Mucosa of stomach (tissue), 1 donor: ENCODE data around the gene TMEM271.

Experiments
- H3K27me3 ChIP-seq: one replicate; pipeline ENCODE4 v1.7.0; 2013; ENCODE audit warnings: mild to moderate bottlenecking, low read length; ENCODE audit not compliant: control insufficient read depth, insufficient read depth
- H3K36me3 ChIP-seq: one replicate; pipeline ENCODE4 v1.7.0; 2013; ENCODE audit warnings: low read length; ENCODE audit not compliant: control insufficient read depth, insufficient read depth
- H3K4me1 ChIP-seq: one replicate; pipeline ENCODE4 v1.7.0; 2013; ENCODE audit warnings: mild to moderate bottlenecking, low read length; ENCODE audit not compliant: control insufficient read depth, insufficient read depth
- H3K4me3 ChIP-seq: one replicate; pipeline ENCODE4 v1.7.0; 2013; ENCODE audit warnings: low read length
- H3K9ac ChIP-seq: one replicate; pipeline ENCODE4 v1.7.0; 2013; ENCODE audit warnings: mild to moderate bottlenecking, low read length, moderate library complexity
- H3K9me3 ChIP-seq: one replicate; pipeline ENCODE4 v1.7.0; 2013; ENCODE audit warnings: mild to moderate bottlenecking, low read length, moderate library complexity; ENCODE audit not compliant: control insufficient read depth
- donor health status: Pancreatic carcinoma.

TMEM271 gene, protein sequence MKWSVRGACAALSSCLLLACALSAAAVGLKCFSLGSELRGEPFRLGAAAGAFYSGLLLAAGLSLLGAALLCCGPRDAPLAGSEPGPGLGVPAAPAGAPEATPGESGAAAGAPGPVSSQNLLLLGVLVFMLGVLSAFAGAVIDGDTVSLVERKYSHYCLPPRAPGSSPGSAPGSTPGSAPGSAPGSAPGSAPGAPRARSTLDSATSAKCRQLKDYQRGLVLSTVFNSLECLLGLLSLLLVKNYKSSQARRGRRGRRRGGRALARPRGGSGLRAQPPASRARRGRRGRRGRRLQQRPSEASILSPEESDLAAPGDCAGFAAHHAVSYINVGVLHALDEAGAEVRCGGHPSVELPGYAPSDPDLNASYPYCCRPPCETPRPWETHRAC

DNA sequence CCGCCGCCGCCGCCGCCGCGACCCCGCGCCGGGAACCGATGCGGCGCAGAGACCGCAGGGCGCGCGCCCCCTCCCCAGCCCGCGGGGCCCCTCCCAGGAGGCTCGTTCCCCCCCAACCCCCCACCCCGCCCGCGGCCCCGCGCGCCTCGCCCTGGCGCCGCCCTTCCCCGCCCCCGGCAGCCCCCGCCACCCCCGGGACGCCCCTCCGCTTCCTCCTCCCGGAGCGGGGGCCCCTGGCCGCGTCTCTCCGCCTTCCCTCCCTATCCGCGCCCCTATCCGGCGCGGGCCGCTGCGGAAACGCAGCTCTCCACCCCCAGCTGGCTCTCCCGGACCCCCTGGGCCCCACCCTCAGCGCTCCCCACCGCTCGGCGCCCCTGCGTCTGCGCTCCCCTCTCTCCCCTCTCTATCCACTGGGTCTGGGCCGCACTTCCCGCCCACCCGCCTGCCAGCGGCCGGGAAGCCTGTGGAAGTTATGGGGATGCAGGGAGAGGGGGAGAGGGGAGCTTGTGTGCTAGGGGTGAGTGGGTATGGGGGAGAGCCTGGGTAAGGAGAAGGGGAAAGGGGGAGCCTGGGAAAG lies at the start of gene TMEM271:
TSS of gene TMEM271 (minus strand) at position 51 of the 577 bp plus-strand sequence. CDS start 233 bp downstream, outside the sequence.
- no peak within 1 kb of the TSS for H3K9ac ChIP-seq
- peaks cover 68% of the 10 kb centered on the region for H3K27me3 ChIP-seq
- H3K9me3 ChIP-seq, result no peaks in the 10 kb centered on the region
- no peak within 1 kb of the TSS for H3K4me3 ChIP-seq
- H3K36me3 ChIP-seq, result no peaks in the 10 kb centered on the region
- no peaks in the 10 kb centered on the region for H3K4me1 ChIP-seq

DNA sequence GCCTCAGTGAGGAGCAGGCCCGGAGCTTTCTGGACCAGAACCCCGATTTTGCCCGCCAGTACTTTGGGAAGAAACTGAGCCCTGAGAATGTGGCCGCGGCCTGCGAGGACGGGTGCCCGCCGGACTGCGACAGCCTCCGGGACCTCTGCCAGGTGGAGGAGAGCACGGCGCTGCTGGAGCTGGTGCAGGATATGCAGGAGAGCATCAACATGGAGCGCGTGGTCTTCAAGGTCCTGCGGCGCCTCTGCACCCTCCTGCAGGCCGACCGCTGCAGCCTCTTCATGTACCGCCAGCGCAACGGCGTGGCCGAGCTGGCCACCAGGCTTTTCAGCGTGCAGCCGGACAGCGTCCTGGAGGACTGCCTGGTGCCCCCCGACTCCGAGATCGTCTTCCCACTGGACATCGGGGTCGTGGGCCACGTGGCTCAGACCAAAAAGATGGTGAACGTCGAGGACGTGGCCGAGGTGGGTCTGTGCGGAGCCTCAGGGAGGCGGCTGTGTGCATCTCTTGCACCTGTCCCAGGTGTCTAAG lies 49.6 kb upstream of the TMEM271 start:
- Histone ChIP-seq H3K9ac (no peak overlapping the region), H3K36me3 (no peaks in the 10 kb centered on the region), H3K4me1 (no peaks in the 10 kb centered on the region), H3K9me3 (no peaks in the 10 kb centered on the region), H3K27me3 (peaks cover 4% of the 10 kb centered on the region), H3K4me3 (no peak overlapping the region)

DNA sequence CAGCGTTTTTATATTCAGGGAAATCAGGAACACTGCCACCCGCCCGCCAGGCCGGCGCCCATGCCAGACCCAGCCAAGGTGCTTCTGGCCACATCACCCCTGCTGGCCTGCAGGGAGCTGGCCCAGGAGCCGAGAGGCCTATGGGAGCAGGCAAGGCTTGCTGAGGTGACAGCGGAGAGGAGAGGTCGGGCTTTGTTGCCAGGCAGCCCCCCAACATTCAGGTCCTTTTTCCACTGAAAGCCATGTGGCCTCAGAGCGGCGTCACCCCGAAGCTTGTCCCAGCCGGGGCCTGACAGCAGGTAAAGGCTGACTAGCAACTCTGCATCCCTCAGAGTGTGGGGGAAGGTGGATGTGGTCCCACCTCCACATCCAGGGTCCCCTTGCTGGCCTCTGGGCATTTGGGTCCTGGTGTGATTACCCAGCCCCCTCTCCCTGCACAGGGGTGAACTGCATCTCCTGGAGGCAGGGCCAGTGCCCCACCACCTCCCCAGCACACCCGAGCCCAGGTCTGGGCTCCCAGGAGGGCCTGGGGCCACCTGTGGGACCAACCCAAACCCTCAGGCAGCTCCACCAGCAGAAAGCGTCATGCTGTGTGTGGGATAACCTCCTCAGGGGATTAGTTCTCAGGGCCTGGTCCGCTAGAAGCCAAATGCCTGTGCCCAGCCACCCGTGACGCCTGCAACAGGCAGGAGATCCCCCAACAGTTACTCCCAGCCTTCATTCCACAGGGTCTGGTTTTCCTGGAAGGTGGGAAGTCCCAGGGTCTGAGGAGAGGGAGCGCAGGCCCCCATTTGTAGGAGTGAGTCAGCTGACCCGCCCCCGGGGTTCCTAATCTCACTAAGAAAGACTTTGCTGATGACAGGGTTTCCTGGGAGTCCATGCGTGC lies 48.9 kb upstream of the TMEM271 start, which contains the start of gene PDE6B:
TSS of gene PDE6B (plus strand) at position 869 of the 886 bp plus-strand sequence. CDS start 54 bp downstream, outside the sequence.
- peaks cover 4% of the 10 kb centered on the region for H3K27me3 ChIP-seq
- no peaks in the 10 kb centered on the region for H3K36me3 ChIP-seq
- no peaks in the 10 kb centered on the region for H3K9me3 ChIP-seq
- no peak within 1 kb of the TSS for H3K4me3 ChIP-seq
- H3K4me1 ChIP-seq, result no peaks in the 10 kb centered on the region
- H3K9ac ChIP-seq, result no peak within 1 kb of the TSS

DNA sequence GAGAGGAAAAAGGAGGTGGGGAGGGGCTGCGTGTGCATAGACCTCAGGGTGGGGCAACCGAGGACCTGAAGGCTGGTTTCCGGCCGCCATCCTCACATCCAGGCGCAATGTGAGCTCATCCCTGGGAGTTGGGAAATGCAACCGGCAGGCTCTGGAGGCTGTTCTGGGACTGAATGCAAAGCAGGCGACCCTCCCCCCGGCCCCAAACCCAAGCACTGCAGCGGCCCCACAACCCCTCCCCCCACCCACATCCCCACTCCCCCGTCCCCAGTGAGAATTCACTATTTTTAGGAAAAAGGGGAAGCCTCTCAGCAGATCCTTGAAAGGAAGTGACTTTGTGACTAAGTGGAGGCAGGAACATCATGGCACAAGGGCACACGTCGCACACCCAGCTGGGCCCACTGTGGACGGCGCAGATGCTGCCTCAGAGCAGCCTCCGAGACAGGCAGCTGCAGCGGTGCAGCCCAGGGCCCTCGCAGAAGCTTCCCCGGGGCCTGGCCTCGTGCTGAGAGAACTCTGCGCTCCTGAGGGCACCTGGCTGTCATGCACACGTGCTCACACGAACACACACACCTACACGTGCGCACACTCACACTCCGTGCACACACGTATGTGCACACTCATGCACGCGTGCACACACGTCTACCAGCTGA lies 47.9 kb upstream of the TMEM271 start:
- peaks cover 3% of the 10 kb centered on the region for H3K27me3 ChIP-seq
- H3K9ac ChIP-seq, result no peak overlapping the region
- no peaks in the 10 kb centered on the region for H3K4me1 ChIP-seq
- H3K36me3 ChIP-seq, result no peaks in the 10 kb centered on the region
- H3K9me3 ChIP-seq, result no peaks in the 10 kb centered on the region
- H3K4me3 ChIP-seq, result no peak overlapping the region

DNA sequence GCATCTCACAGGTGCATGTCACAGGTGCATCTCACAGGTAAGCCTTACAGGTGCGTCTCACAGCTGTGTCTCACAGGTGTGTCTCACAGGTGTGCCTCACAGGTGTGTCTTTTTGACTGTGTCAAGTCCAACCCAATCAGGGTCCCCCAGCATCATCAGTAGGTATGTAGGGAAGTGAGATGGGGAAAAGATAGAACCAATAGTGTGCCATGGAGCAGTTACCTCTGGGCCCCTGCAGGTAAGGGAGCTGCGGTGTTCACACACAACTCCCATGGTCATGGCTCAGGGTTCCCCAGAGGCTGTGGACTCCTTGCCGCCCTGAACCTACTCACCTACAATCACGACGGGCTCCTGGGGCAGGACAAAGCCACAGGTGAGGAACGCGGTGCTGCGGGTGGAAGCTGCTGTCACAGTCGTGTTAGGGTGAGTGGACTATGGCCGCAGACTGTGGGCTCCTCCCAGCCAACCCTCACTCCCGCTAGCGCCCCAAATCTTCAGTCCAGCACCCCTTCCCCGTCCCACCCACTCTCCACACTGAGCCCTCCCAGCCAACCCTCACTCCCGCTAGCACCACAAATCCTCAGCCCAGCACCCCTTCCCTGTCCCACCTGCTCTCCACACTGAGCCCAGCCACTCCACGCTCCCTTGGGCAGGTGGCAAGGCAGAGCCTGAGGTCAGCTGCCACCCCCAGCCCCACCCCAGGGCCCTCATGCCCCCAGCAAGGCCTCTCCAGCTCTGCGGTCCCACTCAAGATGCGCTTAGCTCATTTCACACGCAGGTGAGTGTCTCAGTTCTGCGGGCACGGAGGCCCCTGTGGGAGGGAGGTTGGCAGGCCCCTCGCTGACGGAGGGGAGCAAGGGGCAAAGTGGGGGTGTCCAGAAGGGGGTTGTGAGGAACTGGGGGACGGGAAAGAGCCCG lies 47.2 kb upstream of the TMEM271 start:
- H3K9ac ChIP-seq, result no peak overlapping the region
- H3K4me3 ChIP-seq, result no peak overlapping the region
- H3K36me3 ChIP-seq, result no peaks in the 10 kb centered on the region
- no peaks in the 10 kb centered on the region for H3K4me1 ChIP-seq
- H3K9me3 ChIP-seq, result no peaks in the 10 kb centered on the region
- H3K27me3 ChIP-seq, result no peaks in the 10 kb centered on the region

DNA sequence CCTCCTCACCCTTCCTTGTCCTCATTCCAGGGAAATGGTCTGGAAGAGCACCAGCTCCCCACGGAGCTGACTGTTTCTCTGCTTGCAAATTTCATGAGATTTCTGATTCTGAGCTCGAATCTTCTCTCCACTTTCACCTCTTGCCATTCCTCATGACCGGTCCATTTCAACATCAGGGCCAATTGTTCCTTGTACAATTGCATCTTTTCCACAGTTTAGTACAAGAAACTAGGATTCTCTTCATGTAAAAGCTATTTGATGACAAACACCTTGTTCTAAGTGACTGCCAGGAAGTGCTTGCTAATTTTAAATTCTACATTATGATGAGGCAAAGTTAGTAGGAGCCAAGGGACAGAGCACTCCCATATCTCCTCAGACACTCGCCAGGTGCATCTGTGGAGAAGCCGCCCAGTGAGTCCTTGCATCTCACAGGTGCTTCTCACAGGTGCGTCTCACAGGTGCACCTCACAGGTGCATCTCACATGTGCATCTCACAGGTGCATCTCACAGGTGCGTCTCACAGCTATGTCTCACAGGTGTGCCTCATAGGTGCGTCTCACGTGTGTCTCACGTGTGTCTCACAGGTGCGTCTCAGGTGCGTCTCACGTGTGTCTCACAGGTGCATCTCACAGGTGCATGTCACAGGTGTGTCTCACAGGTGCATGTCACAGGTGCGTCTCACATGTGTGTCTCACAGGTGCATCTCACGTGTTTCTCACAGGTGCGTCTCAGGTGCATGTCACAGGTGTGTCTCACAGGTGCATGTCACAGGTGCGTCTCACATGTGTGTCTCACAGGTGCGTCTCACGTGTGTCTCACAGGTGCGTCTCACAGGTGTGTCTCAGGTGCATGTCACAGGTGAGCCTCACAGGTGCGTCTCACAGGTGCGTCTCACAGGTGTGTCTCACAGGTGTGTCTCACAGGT lies 46.2 kb upstream of the TMEM271 start:
- Histone ChIP-seq H3K4me3 (no peak overlapping the region), H3K9me3 (no peaks in the 10 kb centered on the region), H3K27me3 (peaks cover 6% of the 10 kb centered on the region), H3K36me3 (no peaks in the 10 kb centered on the region), H3K4me1 (no peaks in the 10 kb centered on the region), H3K9ac (no peak overlapping the region)

DNA sequence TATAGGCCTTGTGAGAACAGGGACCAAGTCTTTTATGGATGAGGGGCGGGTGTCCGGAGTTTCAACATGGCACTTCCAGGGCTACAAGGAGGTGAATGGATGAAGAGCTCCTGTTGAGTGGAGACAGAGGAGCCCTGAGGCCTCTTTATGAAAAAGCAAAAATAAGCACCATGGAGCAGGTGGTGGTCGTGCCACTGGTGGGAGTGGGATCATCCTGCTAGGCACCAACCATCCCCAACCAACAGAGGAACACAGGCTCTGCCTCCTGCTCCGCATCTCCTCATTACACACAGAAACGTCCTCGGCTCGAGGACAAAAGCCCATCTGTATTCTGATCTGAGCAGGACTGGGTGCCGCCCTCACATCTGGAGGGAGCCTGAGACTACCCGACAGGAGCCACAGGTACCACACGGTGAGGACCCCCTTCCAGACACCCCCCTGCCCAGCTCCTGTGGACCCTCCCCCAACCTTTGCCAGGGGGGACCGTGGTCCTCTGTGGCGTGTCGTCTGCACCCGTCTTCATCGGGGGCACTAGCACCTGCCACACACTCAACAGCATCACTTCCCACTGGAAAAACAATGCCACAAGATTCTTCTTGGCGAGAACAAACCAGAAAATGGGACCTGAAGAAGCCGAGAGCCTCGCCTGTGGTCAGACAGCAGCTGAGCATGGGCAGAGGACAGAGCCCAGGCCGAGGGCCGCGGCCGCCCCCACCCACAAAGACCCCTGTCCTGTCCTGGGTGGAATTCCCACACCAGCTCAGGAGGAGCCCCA lies 45.4 kb upstream of the TMEM271 start:
- no peaks in the 10 kb centered on the region for H3K4me1 ChIP-seq
- no peak overlapping the region for H3K9ac ChIP-seq
- H3K27me3 ChIP-seq, result peaks cover 6% of the 10 kb centered on the region
- H3K36me3 ChIP-seq, result no peaks in the 10 kb centered on the region
- no peaks in the 10 kb centered on the region for H3K9me3 ChIP-seq
- H3K4me3 ChIP-seq, result no peak overlapping the region

DNA sequence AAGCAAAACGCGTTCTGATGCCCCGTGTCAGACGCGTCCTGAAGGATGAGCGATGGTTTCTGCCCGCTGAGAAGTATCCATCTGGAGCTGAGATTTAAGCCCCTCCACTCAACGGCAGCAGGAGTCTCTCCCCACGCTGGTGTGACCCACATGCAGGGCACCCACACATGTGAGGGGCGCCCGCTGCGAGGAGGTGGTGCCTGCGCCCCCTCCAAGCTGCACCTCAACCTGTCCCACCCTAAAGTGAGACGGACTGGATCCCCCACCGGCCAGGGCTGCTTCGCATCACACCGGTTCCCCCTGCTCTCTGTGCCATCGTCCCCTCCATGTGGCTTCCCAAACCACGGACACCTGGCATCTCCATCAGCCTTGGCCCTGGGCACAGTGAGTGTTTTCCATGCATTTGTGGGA lies 44.8 kb upstream of the TMEM271 start:
- Histone ChIP-seq H3K9ac (no peak overlapping the region), H3K9me3 (no peaks in the 10 kb centered on the region), H3K27me3 (peaks cover 6% of the 10 kb centered on the region), H3K36me3 (no peaks in the 10 kb centered on the region), H3K4me1 (no peaks in the 10 kb centered on the region), H3K4me3 (no peak overlapping the region)

DNA sequence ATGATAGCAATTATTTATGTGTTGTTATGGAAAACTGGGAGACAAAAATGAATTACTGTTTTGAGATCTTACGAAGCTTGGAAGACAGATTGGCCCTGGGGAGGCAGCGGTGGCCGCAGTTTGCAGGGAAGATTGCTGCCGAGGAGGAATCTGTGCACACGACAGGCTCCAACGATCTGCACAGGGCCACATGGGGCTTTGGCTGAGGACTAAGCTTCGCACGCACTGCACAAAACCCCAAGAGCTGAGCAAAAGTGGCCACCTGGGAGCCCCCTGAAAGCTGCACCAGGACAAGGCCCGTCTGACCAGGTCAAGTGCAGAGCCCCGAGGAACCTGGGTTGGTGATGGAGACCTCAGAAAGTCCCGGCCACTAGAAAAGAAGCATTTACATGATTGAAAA lies 44.1 kb upstream of the TMEM271 start:
- H3K9ac ChIP-seq, result no peak overlapping the region
- H3K4me3 ChIP-seq, result no peak overlapping the region
- peaks cover 6% of the 10 kb centered on the region for H3K27me3 ChIP-seq
- H3K4me1 ChIP-seq, result no peaks in the 10 kb centered on the region
- H3K36me3 ChIP-seq, result no peaks in the 10 kb centered on the region
- no peaks in the 10 kb centered on the region for H3K9me3 ChIP-seq
